Transverse colon (tissue), 4 donors: ENCODE data around the gene PAK4. TPM values are rescaled to one million over a fixed set of nuclear protein-coding genes. Genes with fewer than 3 reads are reported as not detected.

Experiments used
- DNase-seq: peaks from one replicate; pipeline ENCODE4 v3.0.0-alpha.2; 2019
- H3K27ac ChIP-seq, 4 donors: fragments of 200-600 bp; sonication (generic); 2 replicates each; pipeline ENCODE4 v1.5.1; 2016 to 2018; ENCODE audit warnings: inconsistent platforms in 4 of 4
- H3K27me3 ChIP-seq: fragments of 200-600 bp; sonication (generic); 2 replicates; pipeline ENCODE4 v1.5.1; 2017; ENCODE audit warnings: inconsistent platforms
- H3K36me3 ChIP-seq, 4 donors: fragments of 200-600 bp; sonication (generic); 2 replicates each; pipeline ENCODE4 v1.5.1; 2017 to 2019; ENCODE audit warnings: inconsistent platforms in 4 of 4
- H3K4me1 ChIP-seq, 4 donors: fragments of 200-600 bp; sonication (generic); 2 replicates each; pipeline ENCODE4 v1.5.1; 2017 to 2020; ENCODE audit warnings: inconsistent platforms in 4 of 4
- H3K4me3 ChIP-seq, 4 donors: fragments of 200-600 bp; sonication (generic); 1 replicate in 1 of 4; 2 replicates in 3 of 4; pipeline versions ENCODE4 v1.5.1 to v1.6.1; 2017 to 2019; ENCODE audit warnings: inconsistent platforms in 4 of 4
- H3K9me3 ChIP-seq, 2 donors: fragments of 200-600 bp; sonication (generic); 2 replicates each; pipeline ENCODE4 v1.5.1; 2017 to 2019; ENCODE audit warnings: inconsistent platforms in 2 of 2
- CTCF ChIP-seq, 5 experiments: fragments of 200-600 bp in 3 of 5; fragments of 450-650 bp in 2 of 5; sonication (generic) in 3 of 5; IDR thresholded peaks; 1 replicate in 2 of 5; 2 replicates in 3 of 5; pipeline ENCODE4 v1.5.1; 2016 to 2017; ENCODE audit warnings: antibody characterized with exemption in 5 of 5, inconsistent platforms in 3 of 5, mild to moderate bottlenecking in 2 of 5, moderate library complexity in 1 of 5
- EP300 ChIP-seq: sonication (generic); formaldehyde crosslinking; IDR thresholded peaks from one replicate; pipeline ENCODE4 v1.6.1; 2017; ENCODE audit warnings: antibody characterized with exemption, low read depth
- POLR2A ChIP-seq: fragments of 450-650 bp; IDR thresholded peaks from one replicate; pipeline ENCODE4 v1.6.1; 2016; ENCODE audit warnings: antibody characterized with exemption, mild to moderate bottlenecking, moderate library complexity
- POLR2AphosphoS5 ChIP-seq, 3 donors: sonication (generic); formaldehyde crosslinking; IDR thresholded peaks; one replicate each; pipeline ENCODE4 v1.6.1; 2016; ENCODE audit warnings: antibody characterized with exemption in 3 of 3
- WGBS, 2 donors: methylation state at CpG; one replicate each; pipeline ENCODE4 v1.1.5; 2018; ENCODE audit warnings: low coverage in 1 of 2; 5-methylcytosine and 5-hydroxymethylcytosine counted together
- in situ Hi-C, 4 donors: fragments of 200-750 bp; cut with MboI; loops; one replicate each; pipeline versions ENCODE4 v1.15.0 to v1.15.1; 2017; ENCODE audit warnings: low sequenced_read_pairs in 3 of 4, low pct_ligation_motif_present in 1 of 4, low pct_unique_long_range_greater_than_20kb in 1 of 4
- intact Hi-C: fragments of 100-400 bp; cut with DNase I; formaldehyde crosslinking; loops from one replicate; pipeline ENCODE4 v1.15.1; 2023; ENCODE audit warnings: low total_unique reads
- total RNA-seq, 4 donors: library from RNA; depleted of rRNA; stranded (reverse); fragments of >200 nt; gene quantifications; one replicate each; pipeline ENCODE4 v1.1.0, GENCODE V29; 2016

PAK4 gene
- total RNA-seq, 4 donors from 2014 or later = 43.8 to 96.1 (median 63.2) TPM

- Histone ChIP-seq H3K27me3 (no peaks in the 10 kb centered on the region), H3K36me3 (peaks cover 0 to 25% (median 7%) of the 10 kb centered on the region in 4 donors), H3K4me1 (peaks cover 0 to under 1% (median 0%) of the 10 kb centered on the region in 4 donors), H3K4me3 (no peak overlapping the region), H3K27ac (no peak overlapping the region), H3K9me3 (no peaks in the 10 kb centered on the region)
- intact Hi-C loops (no loop called here), in situ Hi-C loops (no loop called here)
- DNase-seq = no peak
- WGBS, 2 donors = 90% methylated on average over 6 of the region's 7 CpGs; no CpG with 5 or more reads in 1 of the 2 donors
- no peak for TF ChIP-seq CTCF (IDR thresholded peaks at IDR 0.05)
- TF ChIP-seq POLR2AphosphoS5 (IDR thresholded peaks at IDR 0.05) = no peak
- no peak for TF ChIP-seq POLR2A
- TF ChIP-seq EP300 = no peak
Measured at GRCh38 chr19:39175564-39175963, 50.0 kb downstream of the PAK4 start.

GRCh38 chr19:39177110-39177699, 51.6 kb downstream of the PAK4 start:
- Histone ChIP-seq H3K27ac (no peak overlapping the region), H3K9me3 (no peaks in the 10 kb centered on the region), H3K27me3 (no peaks in the 10 kb centered on the region), H3K36me3 (peaks cover 0 to 25% (median 7%) of the 10 kb centered on the region in 4 donors), H3K4me1 (no peaks in the 10 kb centered on the region), H3K4me3 (no peak overlapping the region)
- no peak for TF ChIP-seq POLR2A
- no peak for TF ChIP-seq EP300
- no peak for TF ChIP-seq CTCF (IDR thresholded peaks at IDR 0.05)
- no peak for TF ChIP-seq POLR2AphosphoS5 (IDR thresholded peaks at IDR 0.05)
- DNase-seq = no peak
- 92% methylated on average over 10 of the region's 10 CpGs; no CpG with 5 or more reads in 1 of the 2 donors for WGBS, 2 donors
- in situ Hi-C loops = no loop called here
- intact Hi-C loops = no loop called here

- Histone ChIP-seq H3K9me3 (no peaks in the 10 kb centered on the region), H3K36me3 (peaks cover 0 to 25% (median 7%) of the 10 kb centered on the region in 4 donors), H3K27ac (no peak overlapping the region), H3K4me1 (no peaks in the 10 kb centered on the region), H3K4me3 (no peak overlapping the region), H3K27me3 (no peaks in the 10 kb centered on the region)
- 88% methylated on average over 8 of the region's 11 CpGs; no CpG with 5 or more reads in 1 of the 2 donors for WGBS, 2 donors
- in situ Hi-C loops (no loop called here), intact Hi-C loops (no loop called here)
- DNase-seq = no peak
- TF ChIP-seq CTCF (IDR thresholded peaks at IDR 0.05) (no peak), EP300 (no peak), POLR2AphosphoS5 (IDR thresholded peaks at IDR 0.05) (no peak), POLR2A (no peak)
Measured at GRCh38 chr19:39177736-39178135, 52.1 kb downstream of the PAK4 start.

GRCh38 chr19:39178296-39179006, 52.9 kb downstream of the PAK4 start:
- Histone ChIP-seq H3K27me3 (no peaks in the 10 kb centered on the region), H3K4me1 (no peaks in the 10 kb centered on the region), H3K36me3 (peaks cover 0 to 25% (median 7%) of the 10 kb centered on the region in 4 donors), H3K4me3 (no peak overlapping the region), H3K9me3 (no peaks in the 10 kb centered on the region), H3K27ac (no peak overlapping the region)
- in situ Hi-C loops = no loop called here
- no peak for TF ChIP-seq EP300
- no peak for TF ChIP-seq POLR2A
- no peak for TF ChIP-seq POLR2AphosphoS5 (IDR thresholded peaks at IDR 0.05)
- no peak for TF ChIP-seq CTCF (IDR thresholded peaks at IDR 0.05)
- intact Hi-C loops = no loop called here
- 87 to 94% methylated on average over 3 to 24 of the region's 30 CpGs for WGBS, 2 donors
- no peak for DNase-seq
